Stomach (tissue), 4 donors: Measurements from ENCODE around the gene F3.

ENCODE experiments used
- CTCF ChIP-seq, 7 experiments: fragments of 450-650 bp in 4 of 7; fragments of 200-600 bp in 3 of 7; sonication (generic) in 3 of 7; IDR thresholded peaks; one replicate each; pipeline ENCODE4 v1.5.1; 2016 to 2019; ENCODE audit warnings: antibody characterized with exemption in 7 of 7, control low read depth in 2 of 7, mild to moderate bottlenecking in 1 of 7
- POLR2A ChIP-seq, 4 donors: fragments of 450-650 bp; IDR thresholded peaks; one replicate each; pipeline ENCODE4 v1.6.1; 2016; ENCODE audit warnings: antibody characterized with exemption in 4 of 4, control low read depth in 2 of 4, mild to moderate bottlenecking in 1 of 4, moderate library complexity in 1 of 4

GRCh38 chr1:94515296-94515947 is 26.1 kb downstream of the F3 start:
- TF ChIP-seq POLR2A (IDR thresholded peaks at IDR 0.05), result no peak
- no peak for TF ChIP-seq CTCF (IDR thresholded peaks at IDR 0.05)
